Measurements from ENCODE around the gene SKA2. TPM values are rescaled to one million over a fixed set of nuclear protein-coding genes. Genes with fewer than 3 reads are reported as not detected.

SKA2 gene
- total and polyA plus RNA-seq, 2 experiments from 2014 or later: 50.5 to 140 TPM

DNA sequence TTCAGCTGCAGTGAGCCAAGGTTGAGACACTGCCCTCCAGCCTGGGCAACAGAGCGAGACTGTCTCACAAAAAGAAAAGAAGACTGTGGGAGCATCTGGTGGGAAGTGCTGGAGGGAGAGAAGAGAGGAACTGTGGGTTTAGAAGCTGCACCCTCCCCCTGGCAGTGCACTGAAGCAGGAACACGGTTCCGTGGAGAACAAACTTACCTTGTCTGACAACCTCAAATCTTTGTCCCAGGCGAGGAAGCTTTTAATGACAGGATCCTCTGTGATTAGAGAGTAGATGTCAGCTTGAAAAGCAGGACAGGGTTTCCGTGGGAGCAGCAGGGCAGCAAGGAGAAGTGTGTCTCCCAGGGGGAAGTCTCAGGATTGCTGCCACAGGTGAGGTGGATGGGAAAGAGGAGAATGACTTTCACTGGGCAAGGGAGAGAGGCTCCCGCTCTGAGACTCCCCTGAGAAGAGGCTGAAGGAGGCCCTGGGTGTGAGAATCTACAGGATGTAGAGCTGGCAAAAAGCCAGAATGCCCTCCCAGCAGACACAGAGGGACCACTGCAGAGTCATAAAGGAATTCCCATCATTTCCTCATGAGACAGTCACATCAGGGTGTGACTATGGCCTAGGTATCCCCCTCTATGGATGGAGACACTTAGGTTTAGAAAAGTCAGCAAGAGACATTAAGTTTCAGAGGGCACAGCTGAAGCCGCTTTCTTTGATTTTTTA is 23.4 kb upstream of the SKA2 start:
- Histone ChIP-seq H3K9me2 (ENCODE audit: insufficient read depth) (no peaks in the 10 kb centered on the region), H3K4me3 (no peak overlapping the region), H3F3A (replicated peaks; ENCODE audit: low read depth) (no peaks in the 10 kb centered on the region), H4K20me1 (replicated peaks; ENCODE audit: insufficient read depth) (no peaks in the 10 kb centered on the region), H2AFZ (no peak overlapping the region), H3K36me3 (ENCODE audit: insufficient read depth) (no peaks in the 10 kb centered on the region), H3K27ac (ENCODE audit: low read depth) (no peak overlapping the region), H3K4me2 (no peak overlapping the region), H3K79me2 (replicated peaks; ENCODE audit: insufficient read depth) (0 out of 2 replicates have a peak, but pooled peaks cover 2% of the 10 kb centered on the region), H3K27me3 (ENCODE audit: insufficient read depth) (no peaks in the 10 kb centered on the region), H3K4me1 (ENCODE audit: insufficient read depth) (no peaks in the 10 kb centered on the region)
- DNase-seq (ENCODE audit: low spot score) (no peak), ATAC-seq (no peak)
- peaks cover 41% of the 10 kb centered on the region for H3K36me3 Mint-ChIP-seq (ENCODE audit: low read depth)
- H3K27me3 Mint-ChIP-seq (ENCODE audit: insufficient read depth, low read depth, poor library complexity): peaks cover 10% of the 10 kb centered on the region
- TF ChIP-seq, protein P1, sequence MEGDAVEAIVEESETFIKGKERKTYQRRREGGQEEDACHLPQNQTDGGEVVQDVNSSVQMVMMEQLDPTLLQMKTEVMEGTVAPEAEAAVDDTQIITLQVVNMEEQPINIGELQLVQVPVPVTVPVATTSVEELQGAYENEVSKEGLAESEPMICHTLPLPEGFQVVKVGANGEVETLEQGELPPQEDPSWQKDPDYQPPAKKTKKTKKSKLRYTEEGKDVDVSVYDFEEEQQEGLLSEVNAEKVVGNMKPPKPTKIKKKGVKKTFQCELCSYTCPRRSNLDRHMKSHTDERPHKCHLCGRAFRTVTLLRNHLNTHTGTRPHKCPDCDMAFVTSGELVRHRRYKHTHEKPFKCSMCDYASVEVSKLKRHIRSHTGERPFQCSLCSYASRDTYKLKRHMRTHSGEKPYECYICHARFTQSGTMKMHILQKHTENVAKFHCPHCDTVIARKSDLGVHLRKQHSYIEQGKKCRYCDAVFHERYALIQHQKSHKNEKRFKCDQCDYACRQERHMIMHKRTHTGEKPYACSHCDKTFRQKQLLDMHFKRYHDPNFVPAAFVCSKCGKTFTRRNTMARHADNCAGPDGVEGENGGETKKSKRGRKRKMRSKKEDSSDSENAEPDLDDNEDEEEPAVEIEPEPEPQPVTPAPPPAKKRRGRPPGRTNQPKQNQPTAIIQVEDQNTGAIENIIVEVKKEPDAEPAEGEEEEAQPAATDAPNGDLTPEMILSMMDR (conservative IDR thresholded peaks at IDR 0.05; ENCODE audit: low read depth in 2 of 2): no peak
- TF ChIP-seq, protein P2, sequence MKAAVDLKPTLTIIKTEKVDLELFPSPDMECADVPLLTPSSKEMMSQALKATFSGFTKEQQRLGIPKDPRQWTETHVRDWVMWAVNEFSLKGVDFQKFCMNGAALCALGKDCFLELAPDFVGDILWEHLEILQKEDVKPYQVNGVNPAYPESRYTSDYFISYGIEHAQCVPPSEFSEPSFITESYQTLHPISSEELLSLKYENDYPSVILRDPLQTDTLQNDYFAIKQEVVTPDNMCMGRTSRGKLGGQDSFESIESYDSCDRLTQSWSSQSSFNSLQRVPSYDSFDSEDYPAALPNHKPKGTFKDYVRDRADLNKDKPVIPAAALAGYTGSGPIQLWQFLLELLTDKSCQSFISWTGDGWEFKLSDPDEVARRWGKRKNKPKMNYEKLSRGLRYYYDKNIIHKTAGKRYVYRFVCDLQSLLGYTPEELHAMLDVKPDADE (IDR thresholded peaks at IDR 0.05): no peak
- TF ChIP-seq EZH2phosphoT487 (IDR thresholded peaks at IDR 0.05; ENCODE audit: unreplicated experiment) (no peak), NANOG (IDR thresholded peaks at IDR 0.05; ENCODE audit: borderline replicate concordance) (no peak), POLR2AphosphoS5 (IDR thresholded peaks at IDR 0.05; ENCODE audit: low read depth) (no peak), JUNB (IDR thresholded peaks at IDR 0.05; ENCODE audit: unreplicated experiment) (no peak), CREB1 (CRISPR knock-in tag; IDR thresholded peaks at IDR 0.05; ENCODE audit: low read depth) (no peak), STAT1 (IDR thresholded peaks at IDR 0.05; ENCODE audit: unreplicated experiment) (no peak), EZH2 (IDR thresholded peaks at IDR 0.05; ENCODE audit: low read depth, unreplicated experiment) (no peak), ZNF331 (CRISPR knock-in tag; IDR thresholded peaks at IDR 0.05; ENCODE audit: low read depth) (no peak)
- TF ChIP-seq, protein P3, sequence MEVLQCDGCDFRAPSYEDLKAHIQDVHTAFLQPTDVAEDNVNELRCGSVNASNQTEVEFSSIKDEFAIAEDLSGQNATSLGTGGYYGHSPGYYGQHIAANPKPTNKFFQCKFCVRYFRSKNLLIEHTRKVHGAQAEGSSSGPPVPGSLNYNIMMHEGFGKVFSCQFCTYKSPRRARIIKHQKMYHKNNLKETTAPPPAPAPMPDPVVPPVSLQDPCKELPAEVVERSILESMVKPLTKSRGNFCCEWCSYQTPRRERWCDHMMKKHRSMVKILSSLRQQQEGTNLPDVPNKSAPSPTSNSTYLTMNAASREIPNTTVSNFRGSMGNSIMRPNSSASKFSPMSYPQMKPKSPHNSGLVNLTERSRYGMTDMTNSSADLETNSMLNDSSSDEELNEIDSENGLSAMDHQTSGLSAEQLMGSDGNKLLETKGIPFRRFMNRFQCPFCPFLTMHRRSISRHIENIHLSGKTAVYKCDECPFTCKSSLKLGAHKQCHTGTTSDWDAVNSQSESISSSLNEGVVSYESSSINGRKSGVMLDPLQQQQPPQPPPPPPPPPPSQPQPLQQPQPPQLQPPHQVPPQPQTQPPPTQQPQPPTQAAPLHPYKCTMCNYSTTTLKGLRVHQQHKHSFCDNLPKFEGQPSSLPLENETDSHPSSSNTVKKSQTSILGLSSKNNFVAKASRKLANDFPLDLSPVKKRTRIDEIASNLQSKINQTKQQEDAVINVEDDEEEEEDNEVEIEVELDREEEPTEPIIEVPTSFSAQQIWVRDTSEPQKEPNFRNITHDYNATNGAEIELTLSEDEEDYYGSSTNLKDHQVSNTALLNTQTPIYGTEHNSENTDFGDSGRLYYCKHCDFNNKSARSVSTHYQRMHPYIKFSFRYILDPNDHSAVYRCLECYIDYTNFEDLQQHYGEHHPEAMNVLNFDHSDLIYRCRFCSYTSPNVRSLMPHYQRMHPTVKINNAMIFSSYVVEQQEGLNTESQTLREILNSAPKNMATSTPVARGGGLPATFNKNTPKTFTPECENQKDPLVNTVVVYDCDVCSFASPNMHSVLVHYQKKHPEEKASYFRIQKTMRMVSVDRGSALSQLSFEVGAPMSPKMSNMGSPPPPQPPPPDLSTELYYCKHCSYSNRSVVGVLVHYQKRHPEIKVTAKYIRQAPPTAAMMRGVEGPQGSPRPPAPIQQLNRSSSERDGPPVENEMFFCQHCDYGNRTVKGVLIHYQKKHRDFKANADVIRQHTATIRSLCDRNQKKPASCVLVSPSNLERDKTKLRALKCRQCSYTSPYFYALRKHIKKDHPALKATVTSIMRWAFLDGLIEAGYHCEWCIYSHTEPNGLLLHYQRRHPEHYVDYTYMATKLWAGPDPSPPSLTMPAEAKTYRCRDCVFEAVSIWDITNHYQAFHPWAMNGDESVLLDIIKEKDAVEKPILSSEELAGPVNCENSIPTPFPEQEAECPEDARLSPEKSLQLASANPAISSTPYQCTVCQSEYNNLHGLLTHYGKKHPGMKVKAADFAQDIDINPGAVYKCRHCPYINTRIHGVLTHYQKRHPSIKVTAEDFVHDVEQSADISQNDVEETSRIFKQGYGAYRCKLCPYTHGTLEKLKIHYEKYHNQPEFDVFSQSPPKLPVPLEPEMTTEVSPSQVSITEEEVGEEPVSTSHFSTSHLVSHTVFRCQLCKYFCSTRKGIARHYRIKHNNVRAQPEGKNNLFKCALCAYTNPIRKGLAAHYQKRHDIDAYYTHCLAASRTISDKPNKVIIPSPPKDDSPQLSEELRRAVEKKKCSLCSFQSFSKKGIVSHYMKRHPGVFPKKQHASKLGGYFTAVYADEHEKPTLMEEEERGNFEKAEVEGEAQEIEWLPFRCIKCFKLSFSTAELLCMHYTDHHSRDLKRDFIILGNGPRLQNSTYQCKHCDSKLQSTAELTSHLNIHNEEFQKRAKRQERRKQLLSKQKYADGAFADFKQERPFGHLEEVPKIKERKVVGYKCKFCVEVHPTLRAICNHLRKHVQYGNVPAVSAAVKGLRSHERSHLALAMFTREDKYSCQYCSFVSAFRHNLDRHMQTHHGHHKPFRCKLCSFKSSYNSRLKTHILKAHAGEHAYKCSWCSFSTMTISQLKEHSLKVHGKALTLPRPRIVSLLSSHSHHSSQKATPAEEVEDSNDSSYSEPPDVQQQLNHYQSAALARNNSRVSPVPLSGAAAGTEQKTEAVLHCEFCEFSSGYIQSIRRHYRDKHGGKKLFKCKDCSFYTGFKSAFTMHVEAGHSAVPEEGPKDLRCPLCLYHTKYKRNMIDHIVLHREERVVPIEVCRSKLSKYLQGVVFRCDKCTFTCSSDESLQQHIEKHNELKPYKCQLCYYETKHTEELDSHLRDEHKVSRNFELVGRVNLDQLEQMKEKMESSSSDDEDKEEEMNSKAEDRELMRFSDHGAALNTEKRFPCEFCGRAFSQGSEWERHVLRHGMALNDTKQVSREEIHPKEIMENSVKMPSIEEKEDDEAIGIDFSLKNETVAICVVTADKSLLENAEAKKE (CRISPR knock-in tag; IDR thresholded peaks at IDR 0.05): no peak
- TF ChIP-seq, protein P4, sequence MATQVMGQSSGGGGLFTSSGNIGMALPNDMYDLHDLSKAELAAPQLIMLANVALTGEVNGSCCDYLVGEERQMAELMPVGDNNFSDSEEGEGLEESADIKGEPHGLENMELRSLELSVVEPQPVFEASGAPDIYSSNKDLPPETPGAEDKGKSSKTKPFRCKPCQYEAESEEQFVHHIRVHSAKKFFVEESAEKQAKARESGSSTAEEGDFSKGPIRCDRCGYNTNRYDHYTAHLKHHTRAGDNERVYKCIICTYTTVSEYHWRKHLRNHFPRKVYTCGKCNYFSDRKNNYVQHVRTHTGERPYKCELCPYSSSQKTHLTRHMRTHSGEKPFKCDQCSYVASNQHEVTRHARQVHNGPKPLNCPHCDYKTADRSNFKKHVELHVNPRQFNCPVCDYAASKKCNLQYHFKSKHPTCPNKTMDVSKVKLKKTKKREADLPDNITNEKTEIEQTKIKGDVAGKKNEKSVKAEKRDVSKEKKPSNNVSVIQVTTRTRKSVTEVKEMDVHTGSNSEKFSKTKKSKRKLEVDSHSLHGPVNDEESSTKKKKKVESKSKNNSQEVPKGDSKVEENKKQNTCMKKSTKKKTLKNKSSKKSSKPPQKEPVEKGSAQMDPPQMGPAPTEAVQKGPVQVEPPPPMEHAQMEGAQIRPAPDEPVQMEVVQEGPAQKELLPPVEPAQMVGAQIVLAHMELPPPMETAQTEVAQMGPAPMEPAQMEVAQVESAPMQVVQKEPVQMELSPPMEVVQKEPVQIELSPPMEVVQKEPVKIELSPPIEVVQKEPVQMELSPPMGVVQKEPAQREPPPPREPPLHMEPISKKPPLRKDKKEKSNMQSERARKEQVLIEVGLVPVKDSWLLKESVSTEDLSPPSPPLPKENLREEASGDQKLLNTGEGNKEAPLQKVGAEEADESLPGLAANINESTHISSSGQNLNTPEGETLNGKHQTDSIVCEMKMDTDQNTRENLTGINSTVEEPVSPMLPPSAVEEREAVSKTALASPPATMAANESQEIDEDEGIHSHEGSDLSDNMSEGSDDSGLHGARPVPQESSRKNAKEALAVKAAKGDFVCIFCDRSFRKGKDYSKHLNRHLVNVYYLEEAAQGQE (IDR thresholded peaks at IDR 0.05; ENCODE audit: unreplicated experiment): no peak
- no peaks in the 10 kb centered on the region; the same call in 2 of the 3 replicates for H3K4me1 Mint-ChIP-seq
- no peak overlapping the region for H3K4me3 Mint-ChIP-seq
- no peak overlapping the region for H3K27ac Mint-ChIP-seq
- H3K9me3 Mint-ChIP-seq: no peaks in the 10 kb centered on the region; the same call in 2 of the 3 replicates

Data from GM23338 (cell line).